Measurements from ENCODE around the gene CADM2. TPM values are rescaled to one million over a fixed set of nuclear protein-coding genes. Genes with fewer than 3 reads are reported as not detected.

Gene CADM2
- total RNA-seq, 1 experiment from 2014 or later: not detected

DNA sequence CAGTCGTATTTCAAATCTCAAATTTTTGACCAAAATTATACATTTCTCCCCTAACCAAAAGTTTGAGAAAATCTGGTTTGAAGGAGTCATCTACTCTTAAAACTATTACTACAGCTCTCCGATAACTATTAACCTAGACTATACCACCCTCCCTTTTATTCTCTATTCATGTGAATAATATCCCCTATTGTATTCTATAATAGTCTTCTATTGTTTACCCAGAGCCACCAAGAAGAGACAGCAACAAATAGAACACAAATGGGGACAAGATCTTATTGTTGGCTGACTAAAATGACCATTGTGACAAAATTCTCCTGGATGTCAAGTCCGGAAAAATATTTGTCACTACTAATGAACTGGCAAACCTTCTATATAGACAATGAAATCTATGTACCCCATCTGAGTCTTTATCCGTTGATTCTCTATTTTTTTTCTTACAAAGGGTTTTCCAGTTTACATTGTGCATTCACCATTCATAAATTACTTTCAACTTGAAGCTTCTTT is 618.0 kb downstream of the CADM2 start:
- Histone ChIP-seq H3K79me2 (ENCODE audit: low read length) (no peaks in the 10 kb centered on the region), H3K9ac (ENCODE audit: low read length) (no peak overlapping the region), H3K9me3 (ENCODE audit: low read length) (no peaks in the 10 kb centered on the region; the same call in 1 of the 2 replicates), H4K20me1 (ENCODE audit: insufficient read depth, low read depth, low read length) (no peaks in the 10 kb centered on the region), H3K27me3 (ENCODE audit: low read length) (no peaks in the 10 kb centered on the region), H3K27ac (ENCODE audit: low read length) (no peak overlapping the region), H3K36me3 (ENCODE audit: insufficient read depth, low read length) (no peaks in the 10 kb centered on the region), H3K4me1 (ENCODE audit: low read length) (no peaks in the 10 kb centered on the region), H3K4me2 (ENCODE audit: low read depth, low read length, poor library complexity, severe bottlenecking) (no peak overlapping the region), H2AFZ (ENCODE audit: low read length) (no peak overlapping the region), H3K4me3 (ENCODE audit: low read length) (no peak overlapping the region), H3K9me2 (replicated peaks; ENCODE audit: insufficient read depth, low read length) (no peaks in the 10 kb centered on the region)
- no peak for DNase-seq

DNA sequence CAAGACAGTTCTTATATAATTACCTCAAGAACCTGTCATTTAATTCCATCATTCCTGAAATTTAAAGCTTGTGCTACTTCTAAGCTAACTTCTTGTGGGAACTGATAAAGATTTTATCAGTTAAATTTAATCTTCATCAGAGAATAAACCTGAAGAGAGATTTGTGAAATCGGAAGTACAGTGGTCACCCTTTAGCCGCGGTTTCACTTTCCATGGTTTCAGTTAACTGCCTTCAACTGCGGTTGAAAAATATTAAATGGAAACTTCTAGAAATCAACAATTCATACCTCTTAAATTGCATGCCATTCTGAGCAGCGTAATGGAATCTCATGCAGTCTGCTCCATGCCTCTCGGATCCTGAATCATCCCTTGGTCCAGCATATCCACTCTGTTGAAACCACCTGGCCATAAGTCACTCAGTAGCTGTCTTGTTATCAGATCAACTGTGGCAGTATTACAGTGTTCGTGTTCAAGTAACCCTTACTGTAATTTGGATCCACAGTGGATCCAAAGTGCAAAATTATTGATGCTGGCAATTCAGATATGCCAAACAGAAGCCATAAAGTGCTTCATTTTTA is 626.1 kb downstream of the CADM2 start:
- DNase-seq: no peak
- Histone ChIP-seq H3K4me1 (ENCODE audit: low read length) (no peaks in the 10 kb centered on the region), H3K9me3 (ENCODE audit: low read length) (peaks cover 6% of the 10 kb centered on the region), H3K79me2 (ENCODE audit: low read length) (no peaks in the 10 kb centered on the region), H3K27me3 (ENCODE audit: low read length) (no peaks in the 10 kb centered on the region), H3K9me2 (replicated peaks; ENCODE audit: insufficient read depth, low read length) (no peaks in the 10 kb centered on the region), H3K36me3 (ENCODE audit: insufficient read depth, low read length) (no peaks in the 10 kb centered on the region), H3K27ac (ENCODE audit: low read length) (no peak overlapping the region), H2AFZ (ENCODE audit: low read length) (no peak overlapping the region), H3K4me2 (ENCODE audit: low read depth, low read length, poor library complexity, severe bottlenecking) (no peak overlapping the region), H4K20me1 (ENCODE audit: insufficient read depth, low read depth, low read length) (no peaks in the 10 kb centered on the region), H3K9ac (ENCODE audit: low read length) (no peak overlapping the region), H3K4me3 (ENCODE audit: low read length) (no peak overlapping the region)

DNA sequence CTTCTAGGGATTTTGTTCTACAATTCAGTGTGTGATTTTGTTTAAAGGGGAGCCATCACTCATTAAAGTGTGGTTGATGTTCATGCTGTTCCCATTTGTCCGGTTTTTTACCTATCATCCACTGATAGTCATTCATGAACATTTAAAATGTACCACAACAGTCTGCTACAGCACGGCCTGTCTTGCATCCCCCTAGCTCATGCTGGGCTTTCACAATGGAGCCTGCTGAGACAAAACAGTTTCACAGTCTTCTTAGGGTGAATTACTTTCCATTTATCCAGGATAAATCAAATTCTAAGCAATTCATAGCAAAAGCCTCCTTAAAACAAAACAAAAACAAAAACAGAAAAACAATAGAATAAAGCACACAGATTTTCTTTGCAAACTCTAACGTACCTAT is 627.2 kb downstream of the CADM2 start:
- no peak for DNase-seq
- H2AFZ ChIP-seq (ENCODE audit: low read length): no peak overlapping the region
- H3K9me3 ChIP-seq (ENCODE audit: low read length): peaks cover 8% of the 10 kb centered on the region
- no peaks in the 10 kb centered on the region for H3K79me2 ChIP-seq (ENCODE audit: low read length)
- no peaks in the 10 kb centered on the region for H3K36me3 ChIP-seq (ENCODE audit: insufficient read depth, low read length)
- H3K4me3 ChIP-seq (ENCODE audit: low read length): no peak overlapping the region
- H3K4me2 ChIP-seq (ENCODE audit: low read depth, low read length, poor library complexity, severe bottlenecking): no peak overlapping the region
- H3K9me2 ChIP-seq (replicated peaks; ENCODE audit: insufficient read depth, low read length): no peaks in the 10 kb centered on the region
- no peaks in the 10 kb centered on the region for H3K4me1 ChIP-seq (ENCODE audit: low read length)
- H3K27me3 ChIP-seq (ENCODE audit: low read length): no peaks in the 10 kb centered on the region
- no peaks in the 10 kb centered on the region for H4K20me1 ChIP-seq (ENCODE audit: insufficient read depth, low read depth, low read length)
- no peak overlapping the region for H3K9ac ChIP-seq (ENCODE audit: low read length)
- H3K27ac ChIP-seq (ENCODE audit: low read length): no peak overlapping the region

DNA sequence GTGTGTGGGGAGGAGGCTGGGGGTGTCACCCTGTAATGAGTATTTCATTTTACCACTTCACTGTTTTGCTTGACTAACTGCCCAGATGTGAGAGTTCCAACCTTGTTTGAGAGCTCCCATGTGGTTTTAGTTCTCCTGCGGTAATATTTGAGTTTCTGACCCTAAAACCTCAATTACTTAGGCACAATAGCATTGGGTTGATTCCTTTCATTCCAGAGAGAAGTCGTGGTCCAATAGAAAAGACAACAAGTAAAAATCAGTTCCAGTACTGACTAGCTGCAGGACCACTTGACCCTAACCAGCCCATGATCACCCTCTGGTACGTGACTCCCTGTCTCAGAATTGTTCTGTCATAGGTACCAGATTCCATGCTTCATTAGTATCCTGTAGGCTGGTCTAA is 630.4 kb downstream of the CADM2 start:
- no peak overlapping the region for H3K27ac ChIP-seq (ENCODE audit: low read length)
- H3K9ac ChIP-seq (ENCODE audit: low read length): no peak overlapping the region
- no peak overlapping the region for H3K4me3 ChIP-seq (ENCODE audit: low read length)
- no peak overlapping the region for H3K4me2 ChIP-seq (ENCODE audit: low read depth, low read length, poor library complexity, severe bottlenecking)
- H3K4me1 ChIP-seq (ENCODE audit: low read length): no peaks in the 10 kb centered on the region
- no peaks in the 10 kb centered on the region for H3K79me2 ChIP-seq (ENCODE audit: low read length)
- no peaks in the 10 kb centered on the region for H3K36me3 ChIP-seq (ENCODE audit: insufficient read depth, low read length)
- no peak for DNase-seq
- H3K9me2 ChIP-seq (replicated peaks; ENCODE audit: insufficient read depth, low read length): no peaks in the 10 kb centered on the region
- H2AFZ ChIP-seq (ENCODE audit: low read length): no peak overlapping the region
- no peaks in the 10 kb centered on the region for H3K27me3 ChIP-seq (ENCODE audit: low read length)
- peaks cover 8% of the 10 kb centered on the region for H3K9me3 ChIP-seq (ENCODE audit: low read length)
- H4K20me1 ChIP-seq (ENCODE audit: insufficient read depth, low read depth, low read length): no peaks in the 10 kb centered on the region

DNA sequence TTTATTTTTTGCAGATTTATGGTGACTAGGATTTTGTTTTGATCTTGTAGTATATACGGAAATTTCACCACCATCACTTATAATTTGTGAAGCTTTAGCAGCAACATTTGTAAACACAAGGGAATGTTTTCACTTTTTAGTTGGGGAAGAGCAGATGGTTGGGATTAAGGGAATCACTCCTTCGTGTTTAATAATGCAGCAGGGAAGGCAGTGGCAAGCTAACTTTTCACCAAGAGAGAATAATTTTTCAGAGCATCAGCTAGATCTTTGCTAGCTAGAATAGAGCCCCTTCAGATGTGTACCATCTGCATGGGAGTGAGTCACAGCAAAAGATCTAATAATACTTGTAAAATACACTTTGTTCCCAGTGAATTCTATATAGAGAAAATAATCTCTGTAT is 632.7 kb downstream of the CADM2 start:
- Histone ChIP-seq H3K4me3 (ENCODE audit: low read length) (no peak overlapping the region), H3K9me3 (ENCODE audit: low read length) (peaks cover 4% of the 10 kb centered on the region), H3K79me2 (ENCODE audit: low read length) (no peaks in the 10 kb centered on the region), H3K4me1 (ENCODE audit: low read length) (no peaks in the 10 kb centered on the region), H4K20me1 (ENCODE audit: insufficient read depth, low read depth, low read length) (no peaks in the 10 kb centered on the region), H2AFZ (ENCODE audit: low read length) (no peak overlapping the region), H3K9me2 (replicated peaks; ENCODE audit: insufficient read depth, low read length) (no peaks in the 10 kb centered on the region), H3K4me2 (ENCODE audit: low read depth, low read length, poor library complexity, severe bottlenecking) (no peak overlapping the region), H3K27ac (ENCODE audit: low read length) (no peak overlapping the region), H3K36me3 (ENCODE audit: insufficient read depth, low read length) (no peaks in the 10 kb centered on the region), H3K9ac (ENCODE audit: low read length) (no peak overlapping the region), H3K27me3 (ENCODE audit: low read length) (no peaks in the 10 kb centered on the region)
- no peak for DNase-seq

DNA sequence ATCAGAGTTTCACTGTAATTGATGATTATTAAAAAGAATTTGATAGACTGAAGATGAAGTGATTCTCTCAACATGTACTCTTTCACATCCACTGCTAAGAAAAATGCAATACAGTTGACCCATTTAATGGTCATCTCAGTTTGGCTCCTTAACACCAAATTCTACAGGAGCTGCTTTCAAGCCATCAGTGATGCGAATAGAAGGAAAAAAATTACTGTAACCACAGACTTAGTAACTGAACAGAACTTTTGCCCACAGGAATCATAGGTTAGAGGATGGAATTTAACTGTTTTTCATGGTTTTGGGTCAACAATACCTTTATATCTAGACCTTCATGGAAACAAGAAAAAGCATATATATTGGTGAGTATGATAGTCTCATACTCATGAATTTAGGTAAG is 633.5 kb downstream of the CADM2 start:
- no peaks in the 10 kb centered on the region for H3K9me2 ChIP-seq (replicated peaks; ENCODE audit: insufficient read depth, low read length)
- DNase-seq: no peak
- no peaks in the 10 kb centered on the region for H3K4me1 ChIP-seq (ENCODE audit: low read length)

DNA sequence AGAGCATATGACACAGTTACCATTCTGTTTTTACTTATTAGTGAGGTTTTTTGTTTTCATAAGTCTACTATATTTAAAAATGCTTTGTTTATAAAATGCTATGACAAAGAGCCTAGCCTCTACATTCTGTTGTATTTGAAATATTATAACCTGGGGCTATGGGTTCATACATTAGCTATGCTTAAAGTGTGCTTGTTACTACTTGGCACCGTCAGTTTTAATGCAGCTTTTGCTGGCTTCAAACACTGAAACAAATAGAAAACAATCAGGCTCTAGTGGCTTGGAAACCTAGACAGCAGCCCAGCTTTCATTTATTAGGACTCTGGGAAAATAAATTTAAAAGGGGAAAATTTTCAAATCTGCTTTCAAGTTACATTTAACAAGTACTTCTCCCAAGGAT is 635.9 kb downstream of the CADM2 start:
- no peak for DNase-seq
- Histone ChIP-seq H3K36me3 (ENCODE audit: insufficient read depth, low read length) (no peaks in the 10 kb centered on the region), H3K79me2 (ENCODE audit: low read length) (no peaks in the 10 kb centered on the region), H3K9me3 (ENCODE audit: low read length) (peaks cover 4% of the 10 kb centered on the region; the same call in 1 of the 2 replicates), H3K4me3 (ENCODE audit: low read length) (no peak overlapping the region), H2AFZ (ENCODE audit: low read length) (no peak overlapping the region), H3K4me2 (ENCODE audit: low read depth, low read length, poor library complexity, severe bottlenecking) (no peak overlapping the region), H3K27ac (ENCODE audit: low read length) (no peak overlapping the region), H4K20me1 (ENCODE audit: insufficient read depth, low read depth, low read length) (no peaks in the 10 kb centered on the region), H3K9ac (ENCODE audit: low read length) (no peak overlapping the region), H3K27me3 (ENCODE audit: low read length) (no peaks in the 10 kb centered on the region), H3K9me2 (replicated peaks; ENCODE audit: insufficient read depth, low read length) (no peaks in the 10 kb centered on the region), H3K4me1 (ENCODE audit: low read length) (no peaks in the 10 kb centered on the region)

More for the DNA sequence above, 633.5 kb downstream of the CADM2 start:
- Histone ChIP-seq H3K27ac (ENCODE audit: low read length) (no peak overlapping the region), H3K9ac (ENCODE audit: low read length) (no peak overlapping the region), H3K27me3 (ENCODE audit: low read length) (no peaks in the 10 kb centered on the region), H3K4me2 (ENCODE audit: low read depth, low read length, poor library complexity, severe bottlenecking) (no peak overlapping the region), H3K9me3 (ENCODE audit: low read length) (peaks cover 4% of the 10 kb centered on the region; the same call in 1 of the 2 replicates), H3K36me3 (ENCODE audit: insufficient read depth, low read length) (no peaks in the 10 kb centered on the region), H4K20me1 (ENCODE audit: insufficient read depth, low read depth, low read length) (no peaks in the 10 kb centered on the region), H3K4me3 (ENCODE audit: low read length) (no peak overlapping the region), H2AFZ (ENCODE audit: low read length) (no peak overlapping the region), H3K79me2 (ENCODE audit: low read length) (no peaks in the 10 kb centered on the region)

DNA sequence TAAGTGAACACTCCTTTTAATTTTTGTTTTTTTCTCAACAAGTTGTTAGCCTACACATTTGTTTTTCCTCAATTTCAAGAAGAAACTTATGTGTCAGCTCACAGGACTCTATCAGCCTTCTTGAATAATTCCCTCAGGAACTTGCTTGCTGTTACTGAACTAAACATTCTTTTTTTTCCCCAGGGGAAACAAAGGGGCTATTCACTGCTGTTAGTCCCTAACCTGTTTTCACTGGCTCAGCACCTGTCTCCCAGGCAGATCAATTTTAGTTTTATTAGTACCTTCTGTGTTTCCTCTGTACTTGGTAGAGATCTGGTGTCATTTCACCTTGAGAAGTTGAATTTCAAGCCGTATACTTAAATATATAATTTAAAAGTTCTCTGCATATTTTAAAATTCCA is 644.6 kb downstream of the CADM2 start:
- H3K4me2 ChIP-seq (ENCODE audit: low read depth, low read length, poor library complexity, severe bottlenecking): no peak overlapping the region
- no peaks in the 10 kb centered on the region for H3K79me2 ChIP-seq (ENCODE audit: low read length)
- no peaks in the 10 kb centered on the region for H3K4me1 ChIP-seq (ENCODE audit: low read length)
- H3K36me3 ChIP-seq (ENCODE audit: insufficient read depth, low read length): no peaks in the 10 kb centered on the region
- peaks cover 4% of the 10 kb centered on the region; the same call in 1 of the 2 replicates for H3K9me3 ChIP-seq (ENCODE audit: low read length)
- no peak overlapping the region for H3K27ac ChIP-seq (ENCODE audit: low read length)
- H3K27me3 ChIP-seq (ENCODE audit: low read length): 0 out of 2 replicates have a peak, but pooled peaks cover 6% of the 10 kb centered on the region
- no peak overlapping the region for H2AFZ ChIP-seq (ENCODE audit: low read length)
- H3K9me2 ChIP-seq (replicated peaks; ENCODE audit: insufficient read depth, low read length): no peaks in the 10 kb centered on the region
- no peaks in the 10 kb centered on the region for H4K20me1 ChIP-seq (ENCODE audit: insufficient read depth, low read depth, low read length)
- H3K9ac ChIP-seq (ENCODE audit: low read length): no peak overlapping the region
- no peak for DNase-seq
- H3K4me3 ChIP-seq (ENCODE audit: low read length): no peak overlapping the region

Data from Karpas-422 (cell line).